Testis (tissue), 3 donors: ENCODE results near the gene GALNT5. TPM values are rescaled to one million over a fixed set of nuclear protein-coding genes. Genes with fewer than 3 reads are reported as not detected.

ENCODE experiments used
- DNase-seq: peaks from one replicate; pipeline ENCODE4 v3.0.0-alpha.2; 2019
- H3K27ac ChIP-seq, 2 donors: fragments of 200-600 bp; sonication (generic); one replicate each; pipeline ENCODE4 v1.5.1; 2019
- H3K27me3 ChIP-seq: fragments of 200-600 bp; sonication (generic); one replicate; pipeline ENCODE4 v1.5.1; 2019
- H3K36me3 ChIP-seq: fragments of 200-600 bp; sonication (generic); one replicate; pipeline ENCODE4 v1.5.1; 2017; ENCODE audit warnings: low read depth; ENCODE audit errors: missing control alignments
- H3K4me1 ChIP-seq: fragments of 200-600 bp; sonication (generic); one replicate; pipeline ENCODE4 v1.5.1; 2019
- H3K4me3 ChIP-seq, 2 donors: fragments of 200-600 bp; sonication (generic); one replicate each; pipeline ENCODE4 v1.5.1; 2017 to 2019
- H3K9me3 ChIP-seq: fragments of 200-600 bp; sonication (generic); one replicate; pipeline ENCODE4 v1.5.1; 2017
- POLR2A ChIP-seq: fragments of 450-650 bp; IDR thresholded peaks from one replicate; pipeline ENCODE4 v1.6.1; 2017; ENCODE audit warnings: antibody characterized with exemption, mild to moderate bottlenecking, moderate library complexity
- WGBS, 2 donors: methylation state at CpG; one replicate each; pipeline ENCODE4 v1.1.5; 2018; 5-methylcytosine and 5-hydroxymethylcytosine counted together
- intact Hi-C: fragments of 100-400 bp; cut with DNase I; formaldehyde crosslinking; loops from one replicate; pipeline ENCODE4 v1.15.1; 2023; ENCODE audit warnings: low total_unique reads
- polyA plus RNA-seq: library from polyadenylated mRNA; stranded (reverse); fragments of 350-450 nt; fragmentation: Illumina TruSeq; extraction: RNeasy Lipid Tissue Mini Kit (QIAGEN cat#74804); gene quantifications from one replicate; pipeline ENCODE4 v1.2.3, GENCODE V29; 2014; ENCODE audit warnings: low read depth, low replicate concordance; ENCODE audit not compliant: insufficient read depth
- total RNA-seq, 2 donors: library from RNA; depleted of rRNA; stranded (reverse); fragments of >200 nt; gene quantifications; one replicate each; pipeline ENCODE4 v1.2.3, GENCODE V29; 2016
- TF ChIP-seq, protein P1 (sequence below), 3 experiments: fragments of 450-650 bp in 2 of 3; fragments of 200-600 bp in 1 of 3; sonication (generic) in 1 of 3; IDR thresholded peaks; one replicate each; pipeline ENCODE4 v1.5.1; 2016 to 2019; ENCODE audit warnings: antibody characterized with exemption in 3 of 3, mild to moderate bottlenecking in 2 of 3, moderate library complexity in 1 of 3

Gene GALNT5
- total and polyA plus RNA-seq, 3 donors from 2014 or later: 0.06 to 0.45 (median 0.08) TPM

DNA sequence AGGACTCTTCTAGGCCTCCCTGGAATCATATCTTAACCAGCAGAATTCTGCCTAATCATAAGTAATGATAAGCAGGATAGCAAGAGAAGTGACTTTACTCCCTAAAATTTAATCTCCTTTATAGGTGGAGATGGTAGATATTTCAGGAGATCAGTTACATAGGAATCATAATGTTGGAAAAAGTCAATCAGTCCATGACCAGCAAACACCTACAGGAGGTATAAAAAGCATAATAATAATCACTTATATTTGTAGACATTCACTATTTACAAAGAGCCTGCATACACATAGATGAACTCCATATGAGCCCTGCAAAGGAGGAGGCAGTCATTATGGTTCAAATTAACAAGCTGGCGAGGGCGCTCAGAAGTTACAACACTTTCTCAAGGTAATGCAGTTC is 2.5 kb downstream of the GALNT5 start:
- TF ChIP-seq, protein P1, sequence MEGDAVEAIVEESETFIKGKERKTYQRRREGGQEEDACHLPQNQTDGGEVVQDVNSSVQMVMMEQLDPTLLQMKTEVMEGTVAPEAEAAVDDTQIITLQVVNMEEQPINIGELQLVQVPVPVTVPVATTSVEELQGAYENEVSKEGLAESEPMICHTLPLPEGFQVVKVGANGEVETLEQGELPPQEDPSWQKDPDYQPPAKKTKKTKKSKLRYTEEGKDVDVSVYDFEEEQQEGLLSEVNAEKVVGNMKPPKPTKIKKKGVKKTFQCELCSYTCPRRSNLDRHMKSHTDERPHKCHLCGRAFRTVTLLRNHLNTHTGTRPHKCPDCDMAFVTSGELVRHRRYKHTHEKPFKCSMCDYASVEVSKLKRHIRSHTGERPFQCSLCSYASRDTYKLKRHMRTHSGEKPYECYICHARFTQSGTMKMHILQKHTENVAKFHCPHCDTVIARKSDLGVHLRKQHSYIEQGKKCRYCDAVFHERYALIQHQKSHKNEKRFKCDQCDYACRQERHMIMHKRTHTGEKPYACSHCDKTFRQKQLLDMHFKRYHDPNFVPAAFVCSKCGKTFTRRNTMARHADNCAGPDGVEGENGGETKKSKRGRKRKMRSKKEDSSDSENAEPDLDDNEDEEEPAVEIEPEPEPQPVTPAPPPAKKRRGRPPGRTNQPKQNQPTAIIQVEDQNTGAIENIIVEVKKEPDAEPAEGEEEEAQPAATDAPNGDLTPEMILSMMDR (IDR thresholded peaks at IDR 0.05): no peak
- no peak for TF ChIP-seq POLR2A
- intact Hi-C loops: no loop called here
- no peaks in the 10 kb centered on the region for H3K27me3 ChIP-seq
- no peak overlapping the region for H3K27ac ChIP-seq
- no peak overlapping the region for H3K4me3 ChIP-seq
- 93 to 97% methylated on average over 2 of the region's 2 CpGs for WGBS, 2 donors
- no peaks in the 10 kb centered on the region for H3K36me3 ChIP-seq
- DNase-seq: no peak
- H3K4me1 ChIP-seq: no peaks in the 10 kb centered on the region
- no peaks in the 10 kb centered on the region for H3K9me3 ChIP-seq

DNA sequence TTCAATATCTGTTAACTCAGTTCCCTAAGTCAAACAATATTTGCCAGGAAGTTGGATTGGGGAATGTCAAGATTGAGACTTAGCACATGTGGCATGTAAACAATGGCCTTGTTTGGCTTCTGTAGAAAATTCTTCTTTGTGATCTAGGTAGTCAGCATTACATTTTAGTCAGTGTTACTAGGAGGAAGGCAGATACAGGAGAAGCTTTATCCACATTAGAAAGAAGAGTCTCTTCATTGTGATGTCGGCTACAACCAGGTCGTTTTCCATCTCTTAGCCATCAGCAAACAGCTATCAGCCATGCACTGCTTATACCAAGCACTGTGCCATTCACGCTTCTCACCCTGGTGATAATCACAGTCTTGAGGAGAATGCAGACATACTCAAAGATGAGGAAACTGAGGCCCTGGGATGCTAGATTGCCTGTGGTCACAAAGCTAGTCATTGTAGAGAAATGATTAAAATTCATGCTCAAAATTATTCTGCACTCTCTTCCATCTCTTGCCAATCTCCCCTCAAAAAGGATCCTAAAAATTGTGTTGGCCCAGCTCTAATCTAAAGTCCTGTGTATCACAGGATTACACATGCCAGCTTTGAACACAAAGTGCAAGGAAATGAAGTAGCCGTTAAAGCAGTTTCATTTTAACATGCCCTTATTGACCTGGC is 3.2 kb downstream of the GALNT5 start:
- Histone ChIP-seq H3K4me3 (no peak overlapping the region), H3K27me3 (no peaks in the 10 kb centered on the region), H3K9me3 (no peaks in the 10 kb centered on the region), H3K4me1 (no peaks in the 10 kb centered on the region), H3K27ac (no peak overlapping the region), H3K36me3 (no peaks in the 10 kb centered on the region)
- TF ChIP-seq, protein P1 (IDR thresholded peaks at IDR 0.05): no peak
- no peak for TF ChIP-seq POLR2A
- DNase-seq: no peak
- 77 to 82% methylated on average over 4 of the region's 4 CpGs for WGBS, 2 donors
- intact Hi-C loops: no loop called here

DNA sequence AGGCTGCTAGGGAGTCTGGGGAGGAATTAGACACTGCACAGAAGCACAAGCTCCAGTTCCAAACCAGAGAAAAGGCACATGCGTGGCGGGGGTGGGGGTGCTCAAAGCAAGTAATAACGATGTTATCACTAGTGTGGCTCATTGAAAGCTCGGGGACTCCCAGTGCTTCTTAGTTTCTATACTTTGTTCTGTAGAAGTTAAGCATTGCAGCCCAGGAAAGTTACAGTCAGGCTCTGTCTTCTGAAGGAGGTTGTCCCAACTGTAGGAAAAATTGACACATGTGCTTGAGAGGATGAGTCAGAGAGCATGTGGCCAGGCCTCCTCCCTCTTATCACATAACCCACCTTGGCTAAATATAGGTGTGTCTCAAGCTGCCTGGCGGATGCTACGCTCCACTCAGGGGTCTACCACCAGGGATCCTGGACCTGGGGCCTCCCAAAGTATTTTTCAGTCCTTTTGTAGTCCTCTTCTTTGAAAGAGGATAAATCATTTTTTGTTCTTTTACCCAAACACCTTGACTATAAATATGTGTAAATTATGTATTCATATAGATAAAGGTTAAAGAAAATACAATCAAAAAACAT is 3.8 kb downstream of the GALNT5 start:
- H3K36me3 ChIP-seq: no peaks in the 10 kb centered on the region
- 57 to 70% methylated on average over 6 of the region's 6 CpGs for WGBS, 2 donors
- no peaks in the 10 kb centered on the region for H3K9me3 ChIP-seq
- no peak for DNase-seq
- intact Hi-C loops: no loop called here
- H3K4me1 ChIP-seq: no peaks in the 10 kb centered on the region
- H3K27ac ChIP-seq: no peak overlapping the region
- H3K4me3 ChIP-seq: no peak overlapping the region
- no peaks in the 10 kb centered on the region for H3K27me3 ChIP-seq
- no peak for TF ChIP-seq POLR2A
- TF ChIP-seq, protein P1 (IDR thresholded peaks at IDR 0.05): no peak

DNA sequence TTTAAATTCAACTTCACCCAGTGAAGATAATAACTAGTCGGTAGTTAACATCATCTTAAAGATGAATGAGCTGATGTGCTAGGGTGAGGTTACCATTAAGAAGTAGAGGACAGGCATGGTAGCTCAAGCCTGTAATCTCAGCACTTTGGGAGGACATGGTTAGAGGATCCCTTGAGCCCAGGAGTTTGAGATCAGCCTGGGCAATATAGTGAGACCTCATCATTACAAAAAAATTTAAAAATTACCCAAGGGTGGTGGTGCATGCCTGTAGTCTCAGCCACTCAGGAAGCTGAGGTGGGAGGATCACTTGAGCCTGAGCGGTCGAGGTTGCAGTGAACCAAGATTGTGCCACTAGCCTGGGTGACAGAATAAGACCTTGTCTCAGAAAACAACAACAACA is 4.7 kb downstream of the GALNT5 start:
- WGBS, 2 donors: 89% methylated on average over 3 of the region's 3 CpGs
- no peak for TF ChIP-seq POLR2A
- TF ChIP-seq, protein P1 (IDR thresholded peaks at IDR 0.05): no peak
- Histone ChIP-seq H3K4me3 (no peak overlapping the region), H3K4me1 (no peaks in the 10 kb centered on the region), H3K27me3 (no peaks in the 10 kb centered on the region), H3K9me3 (no peaks in the 10 kb centered on the region), H3K27ac (no peak overlapping the region), H3K36me3 (no peaks in the 10 kb centered on the region)
- DNase-seq: no peak
- intact Hi-C loops: no loop called here

DNA sequence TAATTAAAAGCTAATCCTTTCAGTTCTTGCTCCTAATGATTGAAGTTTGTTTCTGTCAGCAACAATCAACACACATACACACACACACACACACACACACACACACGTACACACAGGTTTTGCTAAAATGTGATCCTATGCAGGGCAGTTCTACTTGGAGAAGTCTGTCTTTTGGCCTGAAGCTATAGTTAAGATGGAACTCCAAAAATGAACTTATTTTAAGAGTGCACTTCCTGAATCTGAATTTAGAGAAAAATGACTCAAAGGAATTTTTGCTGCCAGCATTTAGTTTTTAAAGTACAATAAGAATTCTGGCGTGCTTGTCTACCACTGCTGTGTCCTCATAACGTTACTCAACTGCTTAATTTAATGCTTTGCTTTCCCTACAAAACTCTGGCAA is 6.6 kb downstream of the GALNT5 start:
- WGBS, 2 donors: 63 to 64% methylated on average over 3 of the region's 3 CpGs
- Histone ChIP-seq H3K4me1 (no peaks in the 10 kb centered on the region), H3K4me3 (no peak overlapping the region), H3K27me3 (no peaks in the 10 kb centered on the region), H3K9me3 (no peaks in the 10 kb centered on the region), H3K36me3 (no peaks in the 10 kb centered on the region), H3K27ac (no peak overlapping the region)
- no peak for TF ChIP-seq POLR2A
- TF ChIP-seq, protein P1 (IDR thresholded peaks at IDR 0.05): no peak
- intact Hi-C loops: no loop called here
- no peak for DNase-seq
